ENCODE data around the gene PHAF1.

DNA sequence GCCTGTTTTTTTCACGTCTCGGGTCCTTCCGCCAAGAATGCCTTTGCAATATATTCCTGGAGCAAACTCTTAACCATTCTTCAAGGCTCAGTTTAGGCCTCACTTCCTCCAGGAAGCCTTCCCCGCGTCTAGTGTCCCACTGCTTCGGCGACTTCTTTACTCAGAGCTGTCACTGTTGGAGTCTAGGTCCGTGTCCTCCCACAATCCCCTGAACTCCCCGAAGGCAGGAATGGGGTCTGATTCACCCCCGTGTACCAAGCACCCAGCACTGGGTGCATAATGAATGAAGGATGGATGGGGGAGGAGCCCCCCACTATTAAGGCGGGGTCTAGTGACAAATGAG is 73.5 kb downstream of the PHAF1 start:
- TF ChIP-seq, protein P1, sequence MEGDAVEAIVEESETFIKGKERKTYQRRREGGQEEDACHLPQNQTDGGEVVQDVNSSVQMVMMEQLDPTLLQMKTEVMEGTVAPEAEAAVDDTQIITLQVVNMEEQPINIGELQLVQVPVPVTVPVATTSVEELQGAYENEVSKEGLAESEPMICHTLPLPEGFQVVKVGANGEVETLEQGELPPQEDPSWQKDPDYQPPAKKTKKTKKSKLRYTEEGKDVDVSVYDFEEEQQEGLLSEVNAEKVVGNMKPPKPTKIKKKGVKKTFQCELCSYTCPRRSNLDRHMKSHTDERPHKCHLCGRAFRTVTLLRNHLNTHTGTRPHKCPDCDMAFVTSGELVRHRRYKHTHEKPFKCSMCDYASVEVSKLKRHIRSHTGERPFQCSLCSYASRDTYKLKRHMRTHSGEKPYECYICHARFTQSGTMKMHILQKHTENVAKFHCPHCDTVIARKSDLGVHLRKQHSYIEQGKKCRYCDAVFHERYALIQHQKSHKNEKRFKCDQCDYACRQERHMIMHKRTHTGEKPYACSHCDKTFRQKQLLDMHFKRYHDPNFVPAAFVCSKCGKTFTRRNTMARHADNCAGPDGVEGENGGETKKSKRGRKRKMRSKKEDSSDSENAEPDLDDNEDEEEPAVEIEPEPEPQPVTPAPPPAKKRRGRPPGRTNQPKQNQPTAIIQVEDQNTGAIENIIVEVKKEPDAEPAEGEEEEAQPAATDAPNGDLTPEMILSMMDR (IDR thresholded peaks at IDR 0.05 in 2 of 3, conservative IDR thresholded peaks at IDR 0.05 in 1 of 3; ENCODE audit: borderline replicate concordance in 1 of 3, insufficient read depth in 1 of 3, low read depth in 2 of 3, low read length in 2 of 3) = no peak
- TF ChIP-seq POLR2A (IDR thresholded peaks at IDR 0.05; ENCODE audit: borderline replicate concordance, extremely low read depth, insufficient read depth, insufficient read length) (no peak), EZH2 (IDR thresholded peaks at IDR 0.05) (no peak), SP1 (IDR thresholded peaks at IDR 0.05; ENCODE audit: low read depth) (no peak), TCF7L2 (IDR thresholded peaks at IDR 0.05; ENCODE audit: borderline replicate concordance, extremely low read depth, insufficient read depth, insufficient read length) (no peak), EGR1 (IDR thresholded peaks at IDR 0.05; ENCODE audit: low read depth) (no peak), POLR2AphosphoS5 (IDR thresholded peaks at IDR 0.05; ENCODE audit: low read depth, low read length) (no peak), YY1 (IDR thresholded peaks at IDR 0.05; ENCODE audit: extremely low read depth, insufficient replicate concordance, low read depth, low read length) (no peak)
- TF ChIP-seq, protein P2, sequence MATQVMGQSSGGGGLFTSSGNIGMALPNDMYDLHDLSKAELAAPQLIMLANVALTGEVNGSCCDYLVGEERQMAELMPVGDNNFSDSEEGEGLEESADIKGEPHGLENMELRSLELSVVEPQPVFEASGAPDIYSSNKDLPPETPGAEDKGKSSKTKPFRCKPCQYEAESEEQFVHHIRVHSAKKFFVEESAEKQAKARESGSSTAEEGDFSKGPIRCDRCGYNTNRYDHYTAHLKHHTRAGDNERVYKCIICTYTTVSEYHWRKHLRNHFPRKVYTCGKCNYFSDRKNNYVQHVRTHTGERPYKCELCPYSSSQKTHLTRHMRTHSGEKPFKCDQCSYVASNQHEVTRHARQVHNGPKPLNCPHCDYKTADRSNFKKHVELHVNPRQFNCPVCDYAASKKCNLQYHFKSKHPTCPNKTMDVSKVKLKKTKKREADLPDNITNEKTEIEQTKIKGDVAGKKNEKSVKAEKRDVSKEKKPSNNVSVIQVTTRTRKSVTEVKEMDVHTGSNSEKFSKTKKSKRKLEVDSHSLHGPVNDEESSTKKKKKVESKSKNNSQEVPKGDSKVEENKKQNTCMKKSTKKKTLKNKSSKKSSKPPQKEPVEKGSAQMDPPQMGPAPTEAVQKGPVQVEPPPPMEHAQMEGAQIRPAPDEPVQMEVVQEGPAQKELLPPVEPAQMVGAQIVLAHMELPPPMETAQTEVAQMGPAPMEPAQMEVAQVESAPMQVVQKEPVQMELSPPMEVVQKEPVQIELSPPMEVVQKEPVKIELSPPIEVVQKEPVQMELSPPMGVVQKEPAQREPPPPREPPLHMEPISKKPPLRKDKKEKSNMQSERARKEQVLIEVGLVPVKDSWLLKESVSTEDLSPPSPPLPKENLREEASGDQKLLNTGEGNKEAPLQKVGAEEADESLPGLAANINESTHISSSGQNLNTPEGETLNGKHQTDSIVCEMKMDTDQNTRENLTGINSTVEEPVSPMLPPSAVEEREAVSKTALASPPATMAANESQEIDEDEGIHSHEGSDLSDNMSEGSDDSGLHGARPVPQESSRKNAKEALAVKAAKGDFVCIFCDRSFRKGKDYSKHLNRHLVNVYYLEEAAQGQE (IDR thresholded peaks at IDR 0.05; ENCODE audit: low read depth) = no peak
- TF ChIP-seq, protein P3, sequence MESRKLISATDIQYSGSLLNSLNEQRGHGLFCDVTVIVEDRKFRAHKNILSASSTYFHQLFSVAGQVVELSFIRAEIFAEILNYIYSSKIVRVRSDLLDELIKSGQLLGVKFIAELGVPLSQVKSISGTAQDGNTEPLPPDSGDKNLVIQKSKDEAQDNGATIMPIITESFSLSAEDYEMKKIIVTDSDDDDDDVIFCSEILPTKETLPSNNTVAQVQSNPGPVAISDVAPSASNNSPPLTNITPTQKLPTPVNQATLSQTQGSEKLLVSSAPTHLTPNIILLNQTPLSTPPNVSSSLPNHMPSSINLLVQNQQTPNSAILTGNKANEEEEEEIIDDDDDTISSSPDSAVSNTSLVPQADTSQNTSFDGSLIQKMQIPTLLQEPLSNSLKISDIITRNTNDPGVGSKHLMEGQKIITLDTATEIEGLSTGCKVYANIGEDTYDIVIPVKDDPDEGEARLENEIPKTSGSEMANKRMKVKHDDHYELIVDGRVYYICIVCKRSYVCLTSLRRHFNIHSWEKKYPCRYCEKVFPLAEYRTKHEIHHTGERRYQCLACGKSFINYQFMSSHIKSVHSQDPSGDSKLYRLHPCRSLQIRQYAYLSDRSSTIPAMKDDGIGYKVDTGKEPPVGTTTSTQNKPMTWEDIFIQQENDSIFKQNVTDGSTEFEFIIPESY (IDR thresholded peaks at IDR 0.05; ENCODE audit: extremely low read depth, insufficient replicate concordance, low read length) = no peak
